ENCODE measurements around the gene ARHGAP32. TPM values are rescaled to one million over a fixed set of nuclear protein-coding genes. Genes with fewer than 3 reads are reported as not detected.

Gene ARHGAP32
- total RNA-seq, 1 experiment from 2014 or later = 22.0 TPM

GRCh38 chr11:128931066-128931465 is 261.1 kb downstream of the ARHGAP32 start:
- no CpG with 5 or more reads among the region's 3 CpGs for WGBS (ENCODE audit: extremely low coverage, insufficient read length, low lambda C conversion rate)
- no peak overlapping the region for H2BK120ac ChIP-seq (ENCODE audit: low read depth, low read length, poor library complexity, severe bottlenecking)
- no peak for TF ChIP-seq CTCF (conservative IDR thresholded peaks at IDR 0.05)
- H4K8ac ChIP-seq (replicated peaks; ENCODE audit: insufficient read length, low read depth, low read length) = no peak overlapping the region
- no peak overlapping the region for H3K9ac ChIP-seq (ENCODE audit: extremely low read depth, insufficient read length, low read length)
- Mint-ChIP-seq H3K36me3 (ENCODE audit: insufficient read depth in 1 of 3, low read depth in 3 of 3) (0 out of 7 replicates have a peak, but pooled peaks cover 0 to 3% (median 0%) of the 10 kb centered on the region in 3 experiments), H3K9me3 (peaks cover 0 to 3% of the 10 kb centered on the region in 2 experiments; a peak in 2 of 5 replicates), H3K4me1 (peaks cover 36 to 41% of the 10 kb centered on the region in 2 experiments), H3K27me3 (ENCODE audit: low read depth) (peaks cover 80% of the 10 kb centered on the region), H3K4me3 (no peak overlapping the region; a peak in 1 of 5 replicates), H3K27ac (no peak overlapping the region)
- H3K79me2 ChIP-seq (ENCODE audit: insufficient read depth, low read length) = no peaks in the 10 kb centered on the region
- no peaks in the 10 kb centered on the region for H3K9me3 ChIP-seq (ENCODE audit: control insufficient read depth, low read depth, low read length)
- H4K91ac ChIP-seq (ENCODE audit: insufficient read length, low read depth, low read length) = no peak overlapping the region
- H3K56ac ChIP-seq (ENCODE audit: insufficient read length, low read depth, low read length) = no peak overlapping the region
- H3T11ph ChIP-seq (ENCODE audit: low read length) = no peak overlapping the region
- H3K18ac ChIP-seq (ENCODE audit: insufficient read length, low read depth, low read length) = no peak overlapping the region
- H3K4ac ChIP-seq (ENCODE audit: low read depth, low read length) = no peak overlapping the region
- no peaks in the 10 kb centered on the region for H3K79me1 ChIP-seq (ENCODE audit: insufficient read depth, low read depth, low read length, poor library complexity, severe bottlenecking)
- H2BK20ac ChIP-seq (ENCODE audit: low read depth, low read length, poor library complexity, severe bottlenecking) = no peak overlapping the region
- no peak overlapping the region for H3K14ac ChIP-seq (ENCODE audit: insufficient read depth, low read length)
- H3K27me3 ChIP-seq (ENCODE audit: insufficient read depth, low read length) = peaks cover 17% of the 10 kb centered on the region; the same call in 1 of the 2 replicates
- DNase-seq = no peak
- no peak overlapping the region for H3K27ac ChIP-seq (ENCODE audit: insufficient read length, low read depth, low read length)
- H2BK15ac ChIP-seq (ENCODE audit: low read depth, low read length) = no peak overlapping the region
- no peaks in the 10 kb centered on the region for H3K23me2 ChIP-seq (ENCODE audit: insufficient read length, low read depth, low read length, poor library complexity, severe bottlenecking)
- no peaks in the 10 kb centered on the region for H4K20me1 ChIP-seq (ENCODE audit: control insufficient read depth, insufficient read depth, insufficient read length)
- no peak overlapping the region for H2AK5ac ChIP-seq (ENCODE audit: insufficient read length, low read length)
- H3K4me2 ChIP-seq (ENCODE audit: insufficient read depth, insufficient read length, low read length) = no peak overlapping the region
- no peak overlapping the region for H2BK12ac ChIP-seq (ENCODE audit: insufficient read length, low read depth, low read length)
- no peak overlapping the region for H2AFZ ChIP-seq (ENCODE audit: low read length)
- H3K23ac ChIP-seq (ENCODE audit: insufficient read length, low read depth, low read length) = no peak overlapping the region
- H4K5ac ChIP-seq (ENCODE audit: insufficient read length, low read depth, low read length) = no peak overlapping the region
- no peak overlapping the region for H2BK5ac ChIP-seq (ENCODE audit: insufficient read length, low read length)
- H3K4me1 ChIP-seq (ENCODE audit: insufficient read depth, low read length) = peaks cover 13% of the 10 kb centered on the region
